Keratinocyte (primary cell): ENCODE results near the gene AFAP1L2.

Experiments
- EZH2 ChIP-seq: IDR thresholded peaks from one replicate; pipeline ENCODE4 v1.6.1; 2012; ENCODE audit warnings: inconsistent platforms, mild to moderate bottlenecking, low read length, moderate library complexity
- TF ChIP-seq, protein P1 (sequence below), 3 experiments: IDR thresholded peaks in 1 of 3; conservative IDR thresholded peaks in 1 of 3; optimal IDR thresholded peaks in 1 of 3; 2 replicates in 2 of 3; 3 replicates in 1 of 3; pipeline versions ENCODE3 to v1.5.1; 2011; ENCODE audit warnings: low read length in 3 of 3, mild to moderate bottlenecking in 3 of 3, moderate library complexity in 2 of 3, control low read depth in 1 of 3, inconsistent platforms in 1 of 3; ENCODE audit not compliant: insufficient read depth in 2 of 3; ENCODE audit errors: extremely low read depth in 1 of 3

GRCh38 chr10:114276671-114277070 is 127.6 kb downstream of the AFAP1L2 start:
- TF ChIP-seq, protein P1, sequence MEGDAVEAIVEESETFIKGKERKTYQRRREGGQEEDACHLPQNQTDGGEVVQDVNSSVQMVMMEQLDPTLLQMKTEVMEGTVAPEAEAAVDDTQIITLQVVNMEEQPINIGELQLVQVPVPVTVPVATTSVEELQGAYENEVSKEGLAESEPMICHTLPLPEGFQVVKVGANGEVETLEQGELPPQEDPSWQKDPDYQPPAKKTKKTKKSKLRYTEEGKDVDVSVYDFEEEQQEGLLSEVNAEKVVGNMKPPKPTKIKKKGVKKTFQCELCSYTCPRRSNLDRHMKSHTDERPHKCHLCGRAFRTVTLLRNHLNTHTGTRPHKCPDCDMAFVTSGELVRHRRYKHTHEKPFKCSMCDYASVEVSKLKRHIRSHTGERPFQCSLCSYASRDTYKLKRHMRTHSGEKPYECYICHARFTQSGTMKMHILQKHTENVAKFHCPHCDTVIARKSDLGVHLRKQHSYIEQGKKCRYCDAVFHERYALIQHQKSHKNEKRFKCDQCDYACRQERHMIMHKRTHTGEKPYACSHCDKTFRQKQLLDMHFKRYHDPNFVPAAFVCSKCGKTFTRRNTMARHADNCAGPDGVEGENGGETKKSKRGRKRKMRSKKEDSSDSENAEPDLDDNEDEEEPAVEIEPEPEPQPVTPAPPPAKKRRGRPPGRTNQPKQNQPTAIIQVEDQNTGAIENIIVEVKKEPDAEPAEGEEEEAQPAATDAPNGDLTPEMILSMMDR (optimal IDR thresholded peaks at IDR 0.05 in 1 of 3, IDR thresholded peaks at IDR 0.05 in 1 of 3, conservative IDR thresholded peaks at IDR 0.05 in 1 of 3; ENCODE audit: extremely low read depth in 1 of 3, insufficient read depth in 2 of 3, low read length in 3 of 3) = no peak
- TF ChIP-seq EZH2 = no peak
